Measurements from ENCODE around the gene PDYN. TPM values are rescaled to one million over a fixed set of nuclear protein-coding genes. Genes with fewer than 3 reads are reported as not detected.
"Not testable (repeated sequence)": the region's sequence is repeated elsewhere in the genome, so short reads cannot be mapped to it uniquely, and the experiment has no call there.

The PDYN gene
- total RNA-seq (not detected), polyA plus RNA-seq (not detected)

DNA sequence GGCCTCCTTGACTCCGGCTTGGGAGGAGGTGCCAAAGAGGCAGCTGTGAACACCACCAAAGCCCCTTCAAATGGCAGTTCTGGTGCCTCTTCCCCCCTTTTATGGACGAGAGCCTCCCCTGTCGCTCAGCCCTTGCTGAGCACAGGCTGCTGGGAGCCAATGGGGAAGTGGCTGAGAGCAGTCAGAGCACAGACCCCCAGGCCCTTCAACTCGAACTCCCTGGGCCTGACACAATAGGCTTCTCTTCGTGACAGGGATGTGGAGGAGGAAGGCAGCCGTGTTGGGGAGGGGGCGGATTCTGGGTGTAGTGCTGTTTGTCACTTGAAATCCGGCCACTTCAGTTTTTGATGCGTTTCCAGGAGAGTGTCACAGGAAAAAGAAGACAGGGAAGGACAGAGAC, at the start of gene PDYN:
Gene PDYN (minus strand): TSS at position 73 of the 400 bp plus-strand sequence. CDS start 10,974 bp downstream, outside the sequence.
- no peak within 1 kb of the TSS for H3K27ac ChIP-seq (ENCODE audit: low read depth, low read length)
- POLR2A ChIA-PET = no interaction called here
- Mint-ChIP-seq H3K27me3 (peaks cover 29 to 67% of the 10 kb centered on the region in 2 donors), H3K4me3 (no peak within 1 kb of the TSS), H3K36me3 (no peaks in the 10 kb centered on the region), H3K9me3 (no peaks in the 10 kb centered on the region), H3K27ac (no peak within 1 kb of the TSS), H3K4me1 (no peaks in the 10 kb centered on the region)
- H3K4me3 ChIP-seq (ENCODE audit: low read length) = no peak within 1 kb of the TSS
- H3K27me3 ChIP-seq (ENCODE audit: insufficient read depth, low read length, poor library complexity, severe bottlenecking) = peaks cover 7% of the 10 kb centered on the region
- CTCF ChIA-PET = no interaction called here
- no peaks in the 10 kb centered on the region for H3K4me1 ChIP-seq (ENCODE audit: insufficient read depth, low read length)
- H3K36me3 ChIP-seq (ENCODE audit: insufficient read depth, low read length) = no peaks in the 10 kb centered on the region
- no peaks in the 10 kb centered on the region for H3K9me3 ChIP-seq (ENCODE audit: low read length)
- DNase-seq = no peak

DNA sequence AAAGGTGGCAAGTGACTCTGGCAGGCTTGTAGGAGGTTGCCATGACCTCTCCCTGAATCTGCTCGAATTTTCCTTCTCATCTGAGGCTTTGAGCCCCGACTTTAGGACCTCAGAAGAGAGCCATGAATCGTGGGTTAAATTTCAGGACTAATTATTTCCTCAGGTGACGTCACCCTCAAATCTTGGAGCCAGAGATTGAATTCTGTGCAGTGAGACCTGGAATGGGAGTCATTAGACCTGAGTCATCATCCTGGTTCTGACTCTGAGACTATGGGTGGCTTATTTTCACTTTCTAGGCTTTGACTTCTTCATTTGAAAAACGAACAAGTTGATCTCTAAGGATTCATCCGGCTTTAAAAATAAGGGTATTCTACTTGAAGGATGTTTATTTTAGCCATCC, 48.5 kb upstream of the PDYN start:
- no peak overlapping the region for H3K27ac ChIP-seq (ENCODE audit: low read depth, low read length)
- H3K36me3 ChIP-seq (ENCODE audit: insufficient read depth, low read length) = no peaks in the 10 kb centered on the region
- H3K27ac Mint-ChIP-seq = no peak overlapping the region
- ChIA-PET POLR2A (no interaction called here), CTCF (no interaction called here)
- no peak overlapping the region for H3K4me3 Mint-ChIP-seq
- H3K9me3 Mint-ChIP-seq = peaks cover 0 to 3% (median 0%) of the 10 kb centered on the region in 5 donors
- H3K4me1 ChIP-seq (ENCODE audit: insufficient read depth, low read length) = no peaks in the 10 kb centered on the region
- H3K27me3 Mint-ChIP-seq = peaks cover 19 to 30% of the 10 kb centered on the region in 2 donors
- no peaks in the 10 kb centered on the region for H3K4me1 Mint-ChIP-seq
- H3K27me3 ChIP-seq (ENCODE audit: insufficient read depth, low read length, poor library complexity, severe bottlenecking) = no peaks in the 10 kb centered on the region
- H3K9me3 ChIP-seq (ENCODE audit: low read length) = no peaks in the 10 kb centered on the region
- no peak for DNase-seq
- no peaks in the 10 kb centered on the region for H3K36me3 Mint-ChIP-seq
- no peak overlapping the region for H3K4me3 ChIP-seq (ENCODE audit: low read length)

GRCh38 chr20:2038161-2038560, 44.3 kb upstream of the PDYN start:
- ChIA-PET POLR2A (no interaction called here), CTCF (no interaction called here)
- DNase-seq = no peak
- H3K27ac ChIP-seq (ENCODE audit: low read depth, low read length) = no peak overlapping the region
- no peaks in the 10 kb centered on the region for H3K4me1 ChIP-seq (ENCODE audit: insufficient read depth, low read length)
- H3K4me3 ChIP-seq (ENCODE audit: low read length) = no peak overlapping the region
- H3K36me3 Mint-ChIP-seq = no peaks in the 10 kb centered on the region
- H3K9me3 Mint-ChIP-seq = peaks cover 0 to 3% (median 0%) of the 10 kb centered on the region in 5 donors
- no peak overlapping the region for H3K4me3 Mint-ChIP-seq
- H3K36me3 ChIP-seq (ENCODE audit: insufficient read depth, low read length) = no peaks in the 10 kb centered on the region
- no peaks in the 10 kb centered on the region for H3K27me3 ChIP-seq (ENCODE audit: insufficient read depth, low read length, poor library complexity, severe bottlenecking)
- no peak overlapping the region for H3K27ac Mint-ChIP-seq
- H3K27me3 Mint-ChIP-seq = peaks cover 30 to 56% of the 10 kb centered on the region in 2 donors
- H3K9me3 ChIP-seq (ENCODE audit: low read length) = no peaks in the 10 kb centered on the region
- no peaks in the 10 kb centered on the region for H3K4me1 Mint-ChIP-seq

DNA sequence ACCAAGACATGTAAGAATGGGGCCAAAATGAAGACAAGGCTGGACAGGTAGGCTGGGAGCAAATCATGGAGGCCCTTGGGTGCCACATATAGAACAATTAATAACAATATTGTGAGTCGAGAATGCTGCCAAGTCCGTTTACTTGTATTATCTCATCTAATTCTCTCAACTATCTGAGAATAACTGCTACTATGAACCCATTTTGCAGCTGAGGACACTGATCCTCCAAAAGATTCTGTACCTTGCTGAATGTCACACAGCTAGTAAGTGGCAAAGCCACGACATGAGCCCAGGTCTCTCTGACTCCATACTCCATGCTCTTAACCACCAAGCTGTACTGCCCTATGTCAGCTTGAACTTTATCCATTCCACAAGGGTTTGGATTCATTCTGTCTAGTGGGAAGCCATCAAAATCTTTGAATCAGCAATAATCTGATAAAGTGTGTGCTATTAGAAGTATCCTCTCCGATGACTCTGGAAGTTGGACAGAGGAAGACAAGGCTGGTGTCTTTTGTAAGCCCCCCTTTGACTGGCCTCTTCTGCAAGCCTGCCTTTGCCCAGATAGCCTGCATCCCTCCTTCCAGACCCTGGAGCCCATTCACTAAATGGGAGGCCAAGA, 43.5 kb upstream of the PDYN start:
- CTCF ChIA-PET = no interaction called here

DNA sequence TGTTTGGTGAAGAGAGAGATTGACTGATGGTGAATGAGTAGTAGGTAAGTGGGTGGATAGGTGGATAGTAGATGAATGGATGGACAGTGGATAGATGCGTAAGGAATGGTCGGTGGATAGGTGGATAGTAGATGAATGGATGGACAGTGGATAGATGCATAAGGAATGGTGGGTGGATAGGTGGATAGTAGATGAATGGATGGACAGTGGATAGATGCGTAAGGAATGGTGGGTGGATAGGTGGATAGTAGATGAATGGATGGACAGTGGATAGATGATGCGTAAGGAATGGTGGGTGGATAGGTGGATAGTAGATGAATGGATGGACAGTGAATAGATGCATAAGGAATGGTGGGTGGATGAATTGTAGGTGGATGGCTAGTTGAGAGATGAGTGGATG, 42.5 kb upstream of the PDYN start:
- H3K36me3 Mint-ChIP-seq; H3K4me3 Mint-ChIP-seq; H3K9me3 ChIP-seq (ENCODE audit: low read length); CTCF ChIA-PET; H3K27me3 ChIP-seq (ENCODE audit: insufficient read depth, low read length, poor library complexity, severe bottlenecking); H3K27ac ChIP-seq (ENCODE audit: low read depth, low read length); H3K4me1 ChIP-seq (ENCODE audit: insufficient read depth, low read length); H3K9me3 Mint-ChIP-seq; DNase-seq; H3K4me3 ChIP-seq (ENCODE audit: low read length); POLR2A ChIA-PET; H3K36me3 ChIP-seq (ENCODE audit: insufficient read depth, low read length); H3K4me1 Mint-ChIP-seq: not testable (repeated sequence)
- Mint-ChIP-seq H3K27ac (peak overlapping the region in 1 of 8 donors; percentile 23), H3K27me3 (peaks cover 35 to 68% of the 10 kb centered on the region in 2 donors)

More for the DNA sequence above, 43.5 kb upstream of the PDYN start:
- H3K9me3 ChIP-seq (ENCODE audit: low read length) = no peaks in the 10 kb centered on the region
- no peaks in the 10 kb centered on the region for H3K4me1 ChIP-seq (ENCODE audit: insufficient read depth, low read length)
- POLR2A ChIA-PET = no interaction called here
- no peak overlapping the region for H3K27ac ChIP-seq (ENCODE audit: low read depth, low read length)
- Mint-ChIP-seq H3K9me3 (peaks cover 0 to 3% (median 0%) of the 10 kb centered on the region in 5 donors), H3K27me3 (peaks cover 35 to 60% of the 10 kb centered on the region in 2 donors), H3K36me3 (no peaks in the 10 kb centered on the region), H3K27ac (no peak overlapping the region), H3K4me1 (no peaks in the 10 kb centered on the region), H3K4me3 (no peak overlapping the region)
- H3K4me3 ChIP-seq (ENCODE audit: low read length) = no peak overlapping the region
- DNase-seq = no peak
- no peaks in the 10 kb centered on the region for H3K27me3 ChIP-seq (ENCODE audit: insufficient read depth, low read length, poor library complexity, severe bottlenecking)
- H3K36me3 ChIP-seq (ENCODE audit: insufficient read depth, low read length) = no peaks in the 10 kb centered on the region

DNA sequence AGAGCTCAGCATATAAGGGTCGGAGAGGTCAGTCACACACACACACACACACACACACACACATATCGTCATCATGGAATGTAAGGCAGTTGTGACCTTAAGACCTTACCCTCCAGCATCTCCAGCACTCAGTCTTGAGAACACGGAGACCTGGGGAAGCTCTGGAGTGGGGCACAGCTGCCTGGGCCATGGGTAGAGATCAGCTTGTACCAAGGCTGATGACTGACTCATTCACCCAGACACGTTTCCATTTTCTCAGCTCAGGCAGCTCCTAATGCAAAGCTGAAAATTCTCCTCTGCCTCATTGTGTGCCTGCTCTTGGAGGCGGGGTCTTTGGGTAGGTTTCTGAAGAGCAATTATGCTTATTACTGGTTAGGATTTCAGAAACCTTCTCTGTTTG, 38.3 kb upstream of the PDYN start:
- Histone ChIP-seq H3K9me3 (ENCODE audit: low read length) (no peaks in the 10 kb centered on the region), H3K4me1 (ENCODE audit: insufficient read depth, low read length) (no peaks in the 10 kb centered on the region), H3K27me3 (ENCODE audit: insufficient read depth, low read length, poor library complexity, severe bottlenecking) (peaks cover 8% of the 10 kb centered on the region), H3K27ac (ENCODE audit: low read depth, low read length) (no peak overlapping the region), H3K36me3 (ENCODE audit: insufficient read depth, low read length) (no peaks in the 10 kb centered on the region), H3K4me3 (ENCODE audit: low read length) (no peak overlapping the region)
- H3K9me3 Mint-ChIP-seq = peaks cover 0 to 6% (median 2%) of the 10 kb centered on the region in 5 donors
- no peak for DNase-seq
- no peaks in the 10 kb centered on the region for H3K36me3 Mint-ChIP-seq
- no peak overlapping the region for H3K27ac Mint-ChIP-seq
- H3K4me1 Mint-ChIP-seq = no peaks in the 10 kb centered on the region
- POLR2A ChIA-PET = no interaction called here
- H3K4me3 Mint-ChIP-seq = no peak overlapping the region
- peaks cover 20 to 61% of the 10 kb centered on the region in 2 donors for H3K27me3 Mint-ChIP-seq
- CTCF ChIA-PET = no interaction called here

- Histone ChIP-seq H3K27me3 (ENCODE audit: insufficient read depth, low read length, poor library complexity, severe bottlenecking) (peaks cover 2% of the 10 kb centered on the region), H3K4me1 (ENCODE audit: insufficient read depth, low read length) (no peaks in the 10 kb centered on the region), H3K9me3 (ENCODE audit: low read length) (no peaks in the 10 kb centered on the region), H3K4me3 (ENCODE audit: low read length) (no peak overlapping the region), H3K27ac (ENCODE audit: low read depth, low read length) (no peak overlapping the region), H3K36me3 (ENCODE audit: insufficient read depth, low read length) (no peaks in the 10 kb centered on the region)
- Mint-ChIP-seq H3K9me3 (peaks cover 0 to 10% (median 6%) of the 10 kb centered on the region in 5 donors), H3K4me3 (no peak overlapping the region), H3K27ac (peak overlapping the region in 1 of 8 donors; percentile 27), H3K4me1 (no peaks in the 10 kb centered on the region), H3K36me3 (peaks cover 0 to 2% (median 0%) of the 10 kb centered on the region in 3 donors), H3K27me3 (peaks cover 11 to 43% of the 10 kb centered on the region in 2 donors)
- ChIA-PET POLR2A (no interaction called here), CTCF (interaction anchor here (1.4 kb wide), 1 partner anchor 18 kb away, joined by 3 read pairs; no protein-coding TSS in a partner anchor)
- DNase-seq = no peak
Observed at GRCh38 chr20:2026514-2026913, 32.7 kb upstream of the PDYN start.

DNA sequence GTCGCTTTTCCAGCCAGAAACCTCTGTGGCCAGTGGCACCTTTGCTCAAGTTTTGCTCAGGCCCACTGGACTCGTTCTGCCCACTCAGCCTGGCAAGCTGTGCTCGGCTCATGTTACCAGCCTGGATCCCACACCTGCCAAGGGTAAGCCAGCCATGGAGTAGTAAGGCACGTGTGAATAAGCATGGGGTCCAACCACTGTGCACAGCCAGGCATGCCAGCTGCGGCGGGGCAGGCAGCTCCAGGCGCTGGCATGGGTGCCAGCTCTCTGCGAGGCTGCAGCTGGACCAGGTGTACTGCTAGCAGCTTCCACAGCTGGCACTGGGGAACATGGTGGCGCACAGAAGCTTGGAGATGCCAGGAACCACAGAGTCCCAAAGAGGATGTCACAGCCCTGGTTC, 32.1 kb upstream of the PDYN start:
- CTCF ChIA-PET = interaction anchor here (1.4 kb wide), 1 partner anchor 17 kb away, joined by 3 read pairs; no protein-coding TSS in a partner anchor
- H3K36me3 Mint-ChIP-seq = peaks cover 0 to 2% (median 0%) of the 10 kb centered on the region in 3 donors

More for the DNA sequence above, 32.1 kb upstream of the PDYN start:
- H3K4me3 ChIP-seq (ENCODE audit: low read length) = no peak overlapping the region
- DNase-seq = no peak
- no peak overlapping the region for H3K27ac ChIP-seq (ENCODE audit: low read depth, low read length)
- peak overlapping the region in 1 of 8 donors; percentile 27 for H3K27ac Mint-ChIP-seq
- H3K4me1 ChIP-seq (ENCODE audit: insufficient read depth, low read length) = no peaks in the 10 kb centered on the region
- no peaks in the 10 kb centered on the region for H3K36me3 ChIP-seq (ENCODE audit: insufficient read depth, low read length)
- peaks cover 0 to 10% (median 6%) of the 10 kb centered on the region in 5 donors for H3K9me3 Mint-ChIP-seq
- POLR2A ChIA-PET = no interaction called here
- no peaks in the 10 kb centered on the region for H3K27me3 ChIP-seq (ENCODE audit: insufficient read depth, low read length, poor library complexity, severe bottlenecking)
- H3K4me1 Mint-ChIP-seq = no peaks in the 10 kb centered on the region
- no peaks in the 10 kb centered on the region for H3K9me3 ChIP-seq (ENCODE audit: low read length)
- H3K4me3 Mint-ChIP-seq = no peak overlapping the region
- H3K27me3 Mint-ChIP-seq = peaks cover 11 to 38% of the 10 kb centered on the region in 2 donors

Measured in CD8-positive, alpha-beta memory T cell (primary cell).